Middle frontal gyrus (tissue), 1 donor: ENCODE measurements around the gene TERT.

Experiments
- DNase-seq: peaks from one replicate; pipeline ENCODE4 v3.0.0-alpha.2; 2015; ENCODE audit warnings: low spot score; ENCODE audit errors: extremely low spot score

Gene TERT

DNA sequence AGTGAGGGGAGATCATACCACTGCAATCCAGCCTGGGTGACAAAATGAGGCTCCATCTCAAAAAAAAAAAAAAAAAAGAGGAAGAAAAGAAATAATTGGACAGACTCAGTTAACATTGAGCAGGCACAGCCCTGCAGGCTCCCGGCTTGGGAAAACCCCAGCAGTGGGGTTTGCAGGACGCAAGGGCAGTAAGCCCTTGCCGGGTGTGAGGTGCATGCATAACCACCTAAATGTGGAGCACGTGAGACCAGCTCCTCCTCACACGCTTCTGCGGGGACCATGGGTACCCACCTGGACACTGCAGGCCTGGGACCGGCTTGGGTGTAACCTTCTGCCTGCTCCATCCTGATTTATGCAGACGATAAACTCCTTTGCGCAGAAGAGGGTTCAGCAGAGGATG, 74.5 kb downstream of the TERT start:
- DNase-seq: no peak

DNA sequence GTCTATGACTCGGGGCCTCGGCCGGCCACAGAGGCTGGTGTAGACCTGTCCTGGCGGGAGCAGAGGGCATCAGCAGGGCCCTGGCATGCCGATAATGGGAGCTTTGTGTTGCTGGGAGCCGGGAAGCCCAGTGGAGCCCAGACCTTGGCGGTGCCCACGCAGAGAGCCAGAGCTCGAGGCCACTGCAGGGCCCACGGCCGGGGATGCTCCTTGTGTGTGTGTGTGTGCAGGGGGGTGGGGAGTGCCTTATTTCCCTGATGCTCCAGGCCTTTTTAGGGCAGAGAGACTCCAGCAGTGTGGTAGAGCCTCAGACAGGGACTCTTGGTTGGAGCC, 75.1 kb downstream of the TERT start:
- no peak for DNase-seq

DNA sequence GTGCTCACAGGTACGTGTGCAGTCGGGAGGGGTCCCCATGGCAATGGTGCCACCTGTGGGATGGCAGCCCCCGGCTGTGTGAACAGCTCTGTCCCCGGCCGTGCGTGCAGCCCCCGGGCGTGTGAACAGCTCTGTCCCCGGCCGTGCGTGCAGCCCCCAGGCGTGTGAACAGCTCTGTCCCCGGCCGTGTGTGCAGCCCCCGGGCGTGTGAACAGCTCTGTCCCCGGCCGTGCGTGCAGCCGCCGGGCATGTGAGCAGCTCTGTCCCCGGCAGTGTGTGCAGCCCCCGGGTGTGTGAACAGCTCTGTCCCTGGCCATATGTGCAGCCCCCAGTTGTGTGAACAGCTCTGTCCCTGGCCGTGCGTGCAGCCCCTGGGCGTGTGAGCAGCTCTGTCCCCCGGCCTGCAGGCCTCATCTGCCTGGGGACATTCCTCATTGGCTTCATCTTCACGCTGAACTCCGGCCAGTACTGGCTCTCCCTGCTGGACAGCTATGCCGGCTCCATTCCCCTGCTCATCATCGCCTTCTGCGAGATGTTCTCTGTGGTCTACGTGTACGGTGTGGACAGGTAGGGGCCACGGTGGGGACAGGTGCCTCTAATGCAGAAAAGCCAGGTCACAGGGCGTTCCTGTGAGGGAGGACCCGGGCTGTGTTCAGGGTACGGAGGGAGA, 75.6 kb downstream of the TERT start:
- no peak for DNase-seq

DNA sequence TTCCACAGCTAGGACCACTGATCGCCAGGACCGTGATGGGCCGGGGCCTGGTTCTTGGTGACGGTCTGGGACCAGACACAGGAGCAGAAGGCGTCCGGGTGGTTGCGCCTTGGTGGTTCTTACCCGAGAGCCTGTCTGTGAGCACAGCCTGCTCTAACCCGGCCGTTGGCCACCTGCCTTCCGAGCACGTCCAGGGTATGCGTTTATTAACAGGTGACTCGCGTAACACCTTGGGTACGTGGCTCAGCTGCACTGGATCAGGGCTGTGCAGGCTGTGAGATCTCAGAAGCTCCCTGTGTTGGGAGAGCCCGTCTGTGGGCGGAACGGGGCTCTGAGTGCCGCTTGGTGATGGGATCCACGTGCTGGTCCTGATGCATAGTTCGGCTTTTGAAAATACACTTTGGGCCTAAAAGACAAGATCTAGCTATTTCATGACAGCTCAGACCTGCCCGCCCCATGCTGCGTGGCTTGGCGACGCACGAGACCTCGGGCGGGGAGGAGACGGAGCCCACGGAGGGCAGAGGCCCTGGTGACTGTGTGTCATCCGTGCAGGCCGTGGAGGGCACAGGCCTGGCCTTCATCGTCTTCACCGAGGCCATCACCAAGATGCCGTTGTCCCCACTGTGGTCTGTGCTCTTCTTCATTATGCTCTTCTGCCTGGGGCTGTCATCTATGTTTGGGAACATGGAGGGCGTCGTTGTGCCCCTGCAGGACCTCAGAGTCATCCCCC, 76.4 kb downstream of the TERT start:
- DNase-seq: no peak

DNA sequence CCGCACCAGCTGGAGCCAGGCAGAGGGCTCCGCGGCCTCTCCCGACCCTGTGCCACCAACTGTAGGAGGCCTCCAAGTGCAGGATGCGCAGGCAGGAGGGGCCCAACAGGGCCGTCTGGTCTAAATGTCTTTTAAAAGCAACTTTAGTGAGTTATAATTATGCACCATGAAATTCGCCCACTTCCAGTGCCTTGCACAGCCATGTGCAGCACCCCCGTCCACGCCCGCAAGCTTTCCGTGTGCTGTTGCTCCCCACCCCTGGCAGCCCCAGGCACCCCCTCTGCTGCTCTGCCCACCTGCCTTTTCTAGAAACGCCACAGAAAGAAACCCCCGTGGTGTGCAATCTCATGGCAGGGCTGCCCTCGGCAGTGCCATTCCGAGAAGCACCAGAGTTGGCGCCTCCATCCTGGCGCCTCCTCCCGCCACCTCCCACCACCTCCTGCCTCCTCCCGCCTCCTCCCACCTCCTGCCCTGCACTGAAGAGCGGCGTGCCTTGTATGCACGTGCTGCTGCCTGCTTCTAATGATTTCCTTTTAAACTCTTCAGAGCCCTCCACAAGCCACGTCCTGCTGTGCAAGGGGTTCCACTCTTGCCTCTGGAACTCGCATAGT, 77.2 kb downstream of the TERT start:
- no peak for DNase-seq

DNA sequence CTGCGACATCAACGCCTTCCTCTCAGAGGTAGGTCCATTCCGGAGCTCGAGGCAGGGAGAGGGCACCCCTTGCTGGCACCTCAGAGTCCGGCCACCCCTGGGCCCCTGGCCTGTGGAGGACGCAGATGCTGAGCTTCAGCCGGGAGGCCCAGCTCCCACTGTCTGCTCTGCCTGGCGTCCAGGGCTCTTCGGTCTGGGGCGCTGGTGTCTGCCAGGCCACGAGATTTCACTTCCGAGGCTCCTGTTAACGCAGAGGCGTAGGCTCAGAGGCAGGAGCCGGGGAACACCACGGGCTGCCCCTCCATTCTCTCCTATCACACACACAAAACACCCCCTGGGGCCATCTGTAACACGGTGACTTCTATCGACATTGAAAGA, 78.0 kb downstream of the TERT start:
- no peak for DNase-seq

DNA sequence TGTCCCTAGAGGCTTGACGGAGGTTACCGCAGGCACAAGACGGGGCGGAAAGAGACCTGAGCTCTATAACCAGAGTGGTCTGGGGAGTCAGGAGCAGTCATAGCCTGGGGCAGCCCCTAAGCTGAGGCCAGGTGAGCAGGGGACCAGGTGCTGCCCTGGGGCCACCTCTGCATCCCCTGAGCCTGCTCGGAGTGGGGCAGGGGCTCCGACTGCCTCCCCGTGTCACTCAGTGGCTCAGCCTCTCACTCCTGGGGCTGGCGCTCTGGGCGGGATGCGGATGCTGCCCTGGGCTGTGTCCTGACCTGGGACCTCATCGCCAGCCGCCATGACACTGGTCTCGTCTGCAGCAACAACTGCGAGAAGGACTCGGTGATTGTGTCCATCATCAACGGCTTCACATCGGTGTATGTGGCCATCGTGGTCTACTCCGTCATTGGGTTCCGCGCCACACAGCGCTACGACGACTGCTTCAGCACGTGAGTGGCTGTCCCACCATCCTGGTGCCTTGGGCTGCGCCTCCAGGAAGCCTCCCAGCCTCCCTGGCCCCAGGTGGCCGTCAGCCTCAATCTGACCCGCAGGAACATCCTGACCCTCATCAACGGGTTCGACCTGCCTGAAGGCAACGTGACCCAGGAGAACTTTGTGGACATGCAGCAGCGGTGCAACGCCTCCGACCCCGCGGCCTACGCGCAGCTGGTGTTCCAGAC, 78.5 kb downstream of the TERT start:
- DNase-seq: no peak

DNA sequence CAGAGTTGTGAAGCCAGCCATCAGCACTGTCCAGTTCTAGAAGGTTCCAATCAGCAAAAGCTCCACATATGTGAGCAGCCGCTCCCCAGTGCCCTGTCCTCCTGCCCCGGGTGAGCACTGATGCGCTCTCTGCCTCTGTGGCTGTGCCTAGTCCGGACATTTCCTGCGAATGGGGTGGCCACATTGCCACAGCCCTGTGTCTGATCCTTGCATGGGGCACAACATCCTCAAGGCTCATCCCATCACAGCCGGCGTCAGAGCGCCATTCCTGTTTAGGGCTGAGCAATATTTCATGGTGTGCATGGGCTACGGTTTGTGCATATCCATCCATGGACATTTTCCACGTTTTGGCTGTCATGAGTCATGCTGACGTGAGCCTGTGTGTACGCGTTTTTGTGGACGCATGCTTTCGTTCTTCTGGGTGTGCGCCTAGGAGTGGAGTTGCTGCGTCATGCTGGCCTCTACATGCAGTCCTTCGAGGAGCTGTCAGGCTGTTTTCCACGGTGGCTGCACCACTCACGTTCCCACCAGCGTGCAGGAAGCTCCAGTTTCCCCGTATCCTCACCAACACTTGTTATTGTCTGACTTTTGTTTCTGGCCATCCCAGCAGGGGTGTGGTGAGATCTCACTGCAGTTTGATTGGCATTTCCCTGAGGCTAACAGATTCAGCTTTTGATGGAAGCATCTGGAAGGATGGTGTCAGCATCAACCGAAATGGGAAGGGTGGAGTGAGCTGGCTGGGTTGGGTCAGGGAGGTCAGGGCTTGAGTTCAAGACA, 79.4 kb downstream of the TERT start:
- DNase-seq: no peak

DNA sequence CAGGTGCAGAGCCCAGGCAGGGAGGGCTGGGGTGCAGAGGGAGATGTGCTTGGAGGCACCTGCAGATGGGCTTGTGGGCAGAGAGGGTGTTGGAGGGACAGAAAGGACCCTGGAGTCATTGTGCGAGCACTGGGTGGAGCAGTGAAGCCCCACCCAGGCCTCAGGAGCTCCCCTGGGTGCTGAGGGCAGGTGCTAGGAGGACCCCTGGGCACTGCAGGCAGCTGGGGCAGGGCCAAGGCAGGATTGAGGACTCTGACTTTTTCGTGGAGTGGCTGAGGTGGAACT, 80.0 kb downstream of the TERT start:
- no peak for DNase-seq

DNA sequence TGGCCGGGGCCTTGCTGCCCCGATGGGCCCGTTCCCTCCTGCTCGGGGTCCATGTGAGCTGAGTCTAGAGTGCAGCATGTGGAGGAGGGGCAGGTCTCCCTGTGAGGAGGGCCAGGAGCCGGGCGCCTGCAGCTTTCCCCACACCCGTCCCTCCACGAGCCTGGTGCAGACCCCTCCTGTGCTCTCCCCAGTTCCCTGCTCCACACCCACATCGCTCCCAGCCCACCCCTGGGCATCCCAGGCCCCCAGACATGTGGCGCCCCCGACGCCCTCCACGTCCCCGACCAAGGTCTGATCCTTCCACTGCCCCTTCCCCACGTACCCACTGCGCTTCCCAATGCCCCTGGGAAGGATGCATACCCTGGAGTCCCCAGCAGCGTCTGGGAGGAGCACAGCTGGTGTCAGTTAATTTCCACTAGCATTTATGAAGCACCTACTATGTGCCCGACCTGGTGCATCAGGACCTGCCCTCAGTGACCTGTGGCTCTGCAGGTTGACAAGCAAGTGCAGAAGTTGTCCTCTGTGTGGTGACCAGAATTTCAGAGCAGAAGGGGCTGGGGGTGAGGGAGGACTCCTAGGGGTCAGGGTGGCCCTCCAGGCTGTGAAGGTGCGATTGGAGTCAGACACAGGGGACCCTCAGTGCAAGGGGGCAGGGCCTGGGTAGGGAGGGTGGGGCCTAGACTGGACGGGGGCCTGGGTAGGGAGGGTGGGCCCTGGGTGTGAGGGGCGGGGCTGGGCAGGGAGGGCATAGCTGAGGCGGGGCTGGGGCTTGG, 80.5 kb downstream of the TERT start:
- no peak for DNase-seq

DNA sequence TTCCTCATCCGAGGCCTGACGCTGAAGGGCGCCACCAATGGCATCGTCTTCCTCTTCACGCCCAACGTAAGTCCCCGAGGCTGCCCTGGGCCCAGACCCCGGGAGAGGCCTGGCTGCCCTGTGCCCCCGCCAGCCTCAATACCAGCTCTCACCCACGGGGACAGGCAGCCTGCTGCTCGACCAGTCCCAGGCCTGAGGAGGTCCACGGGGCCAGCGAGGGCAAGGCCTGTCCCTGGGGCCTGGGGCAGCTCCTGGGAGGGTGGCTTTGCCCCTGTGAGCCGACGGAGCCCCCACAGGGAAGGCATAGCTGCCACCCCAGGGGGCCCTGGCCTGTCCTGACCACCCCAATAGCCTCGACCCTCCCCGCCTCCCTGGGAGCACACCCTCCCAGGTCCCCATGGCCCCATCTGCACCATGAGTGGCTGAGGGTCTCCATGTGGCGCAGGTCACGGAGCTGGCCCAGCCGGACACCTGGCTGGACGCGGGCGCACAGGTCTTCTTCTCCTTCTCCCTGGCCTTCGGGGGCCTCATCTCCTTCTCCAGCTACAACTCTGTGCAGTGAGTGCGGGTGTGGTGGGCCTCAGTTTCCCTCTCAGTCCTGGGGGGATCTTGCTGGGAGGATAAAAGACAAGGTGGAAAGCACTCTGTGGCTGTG, 81.2 kb downstream of the TERT start:
- DNase-seq: no peak

DNA sequence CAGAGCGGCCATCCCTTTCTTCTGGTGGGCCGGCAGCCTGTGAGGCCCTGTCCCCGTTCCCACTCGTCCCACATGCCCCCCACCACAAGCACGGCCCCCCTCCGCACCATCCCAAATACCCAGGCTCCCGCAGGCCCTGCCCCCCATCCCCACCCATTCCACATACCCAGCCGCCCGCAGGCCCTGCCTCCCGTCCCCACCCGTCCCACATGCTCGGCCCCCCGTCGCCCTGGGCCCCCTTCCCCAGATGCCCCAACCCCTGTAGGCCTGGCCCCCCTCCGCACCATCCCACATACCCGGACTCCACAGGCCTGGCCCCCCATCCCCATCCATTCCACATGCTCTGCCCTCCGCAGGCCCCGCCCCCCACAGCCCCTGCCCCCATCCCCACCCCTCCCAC, 82.0 kb downstream of the TERT start:
- DNase-seq: no peak

DNA sequence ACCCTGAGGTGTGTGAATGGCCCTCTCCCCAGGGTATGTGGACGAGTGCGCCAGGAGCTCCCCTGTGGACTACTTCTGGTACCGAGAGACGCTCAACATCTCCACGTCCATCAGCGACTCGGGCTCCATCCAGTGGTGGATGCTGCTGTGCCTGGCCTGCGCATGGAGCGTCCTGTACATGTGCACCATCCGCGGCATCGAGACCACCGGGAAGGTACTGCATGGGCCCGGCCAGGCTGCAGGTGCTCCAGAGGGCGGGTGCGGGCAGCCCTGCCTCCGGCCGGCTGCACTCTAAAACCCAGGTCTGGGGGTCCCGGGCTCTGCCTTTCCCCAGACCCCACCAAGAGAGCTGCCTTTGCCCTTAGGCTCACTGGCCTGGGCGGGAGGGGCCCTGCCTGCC, 82.6 kb downstream of the TERT start:
- DNase-seq: no peak

DNA sequence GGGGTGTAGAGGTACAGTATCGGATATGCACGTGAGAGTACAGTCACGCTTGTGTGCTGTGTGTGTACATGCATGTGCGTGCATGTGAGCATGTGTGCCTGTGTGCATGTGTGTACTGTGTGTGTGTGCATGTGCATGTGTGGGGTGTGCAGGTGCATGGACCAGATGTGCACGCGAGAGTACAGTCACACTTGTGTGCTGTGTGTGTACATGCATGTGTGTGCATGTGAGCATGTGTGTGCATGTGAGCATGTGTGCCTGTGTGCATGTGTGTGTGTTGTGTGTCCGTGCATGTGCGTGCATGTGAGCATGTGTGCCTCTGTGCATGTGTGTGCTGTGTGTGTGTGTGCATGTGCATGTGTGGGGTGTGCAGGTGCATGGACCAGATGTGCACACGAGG, 83.2 kb downstream of the TERT start:
- no peak for DNase-seq

DNA sequence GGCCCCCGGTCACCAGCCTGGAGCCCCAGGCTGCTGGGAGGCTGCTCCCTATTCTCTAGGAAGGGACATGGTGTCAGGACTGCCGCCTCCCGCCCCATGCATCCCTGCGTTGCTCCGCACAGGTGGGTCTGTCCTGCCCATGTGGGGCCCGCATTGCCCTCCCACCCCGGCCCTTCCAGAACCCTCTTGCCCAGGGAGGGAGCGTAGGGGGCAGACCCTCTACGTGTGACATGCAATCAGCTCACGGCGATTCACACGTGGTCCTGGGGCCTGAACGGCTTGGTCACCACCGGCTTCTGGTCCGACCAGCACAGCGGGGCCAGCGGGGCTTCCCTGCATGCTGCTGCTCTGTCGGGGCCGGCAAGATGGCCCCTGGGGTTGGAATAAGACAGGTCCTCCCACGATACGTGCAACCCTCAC, 84.0 kb downstream of the TERT start:
- DNase-seq: no peak

DNA sequence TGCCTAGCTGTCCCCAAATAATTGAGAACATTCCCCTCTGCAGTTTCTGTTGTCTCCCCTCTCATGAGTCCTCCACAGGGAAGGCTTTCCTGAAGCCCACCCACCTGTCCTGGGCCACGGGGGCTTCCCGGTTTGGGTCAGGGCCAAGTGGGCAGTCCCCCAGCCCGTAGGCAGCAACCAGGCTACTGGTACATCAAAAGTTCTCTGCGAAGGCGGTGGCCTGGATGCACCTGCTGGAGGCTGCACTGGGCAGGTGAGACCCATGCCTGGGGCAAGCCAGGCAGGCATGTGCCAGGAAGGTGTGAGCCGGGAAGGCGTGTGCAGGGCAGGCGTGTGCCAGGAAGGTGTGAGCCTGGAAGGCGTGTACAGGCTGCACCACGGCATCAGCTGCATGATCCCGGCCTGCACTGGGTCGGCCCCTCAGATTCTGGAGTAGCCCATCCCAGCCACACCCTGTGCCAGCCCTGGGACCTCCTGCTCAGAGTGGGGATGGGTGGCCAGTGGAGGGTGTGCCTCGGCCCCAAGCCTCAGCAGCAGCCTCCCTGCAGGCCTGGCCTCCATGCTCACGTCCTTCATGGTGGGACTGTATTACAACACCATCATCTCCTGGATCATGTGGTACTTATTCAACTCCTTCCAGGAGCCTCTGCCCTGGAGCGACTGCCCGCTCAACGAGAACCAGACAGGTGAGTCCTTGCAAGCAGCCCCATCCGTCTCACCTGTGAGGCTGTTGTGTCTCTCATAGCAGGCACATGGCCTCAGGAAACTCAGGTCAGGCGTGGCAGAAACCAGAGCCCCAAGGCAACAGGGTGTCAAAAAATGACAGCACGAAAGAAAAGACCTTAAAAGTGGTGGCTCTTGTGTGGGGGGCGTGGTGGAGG, 84.7 kb downstream of the TERT start:
- no peak for DNase-seq

DNA sequence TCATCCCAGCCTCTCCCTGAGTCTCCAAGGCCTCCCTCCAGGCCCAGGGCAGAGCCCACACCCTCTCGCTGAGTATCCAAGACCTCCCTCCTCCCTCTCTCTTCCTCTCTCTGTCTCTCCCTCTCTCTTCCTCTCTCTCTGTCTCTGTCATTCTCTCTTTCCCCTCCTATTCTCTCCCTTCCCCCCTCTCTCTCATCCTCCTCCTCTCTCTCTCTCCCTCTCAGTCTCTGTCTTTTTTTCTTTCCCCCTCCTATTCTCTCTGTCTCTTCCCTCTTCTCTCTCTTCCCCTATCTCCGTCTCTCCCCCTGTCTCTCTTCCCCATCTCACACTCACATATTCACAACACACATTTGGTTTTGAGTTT, 85.4 kb downstream of the TERT start:
- DNase-seq: no peak

DNA sequence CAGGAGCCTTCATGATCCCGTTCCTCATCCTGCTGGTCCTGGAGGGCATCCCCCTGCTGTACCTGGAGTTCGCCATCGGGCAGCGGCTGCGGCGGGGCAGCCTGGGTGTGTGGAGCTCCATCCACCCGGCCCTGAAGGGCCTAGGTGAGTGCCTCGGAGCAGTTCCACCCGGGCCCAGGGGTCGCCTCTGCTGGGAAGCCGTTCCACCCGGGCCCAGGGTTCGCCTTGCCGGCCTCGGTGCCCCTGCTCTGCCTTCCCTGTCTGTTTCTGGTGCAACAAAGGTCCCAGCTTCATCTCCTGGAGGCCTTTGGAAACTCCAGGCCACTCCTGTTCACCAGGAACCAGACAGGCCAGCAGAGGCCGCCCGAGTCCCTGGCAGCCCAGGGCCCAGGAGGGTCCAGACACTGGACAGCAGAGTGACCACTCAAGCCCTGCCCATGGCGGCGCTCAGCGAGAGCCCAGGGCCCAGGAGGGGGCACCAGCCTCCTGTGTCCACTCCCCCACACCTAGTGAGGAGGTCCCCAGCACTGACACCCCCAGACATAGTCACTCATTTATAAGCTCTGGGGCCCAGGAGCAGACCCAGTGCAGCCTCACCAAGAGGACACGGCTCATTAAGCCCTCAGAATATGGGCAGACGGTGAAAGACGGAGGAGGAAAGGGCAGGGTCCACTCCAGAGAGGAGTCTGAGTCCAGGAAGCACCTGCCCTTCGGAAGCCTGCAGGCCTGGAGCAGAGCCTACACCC, 86.0 kb downstream of the TERT start:
- no peak for DNase-seq

DNA sequence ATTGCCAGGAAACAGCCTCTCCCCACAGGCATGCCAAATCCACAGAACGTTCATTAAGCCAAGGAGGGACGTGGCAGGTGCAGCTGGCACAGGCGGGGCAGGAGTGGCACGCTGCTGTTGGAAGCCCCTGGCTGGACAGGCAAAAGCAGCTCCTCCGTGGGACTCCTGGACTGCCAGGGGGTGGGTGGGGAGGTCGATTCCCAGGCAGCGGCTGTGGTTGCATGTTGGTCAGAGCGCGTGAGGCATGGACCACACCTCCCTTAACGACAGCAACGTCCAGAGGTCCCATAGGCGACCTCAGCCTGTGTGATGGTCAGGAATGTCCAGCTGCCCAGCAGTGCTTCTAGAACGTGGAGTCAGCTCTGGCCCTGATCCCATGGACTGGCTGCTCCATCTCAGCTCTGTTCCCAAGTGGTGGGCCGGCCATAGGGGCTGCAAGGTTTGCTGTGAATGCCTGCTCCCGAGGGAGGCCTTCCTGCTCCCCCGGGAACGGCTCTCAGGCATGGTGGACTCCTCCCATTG, 86.6 kb downstream of the TERT start:
- no peak for DNase-seq
